ENCODE measurements around the gene ATP6V0E2.

DNA sequence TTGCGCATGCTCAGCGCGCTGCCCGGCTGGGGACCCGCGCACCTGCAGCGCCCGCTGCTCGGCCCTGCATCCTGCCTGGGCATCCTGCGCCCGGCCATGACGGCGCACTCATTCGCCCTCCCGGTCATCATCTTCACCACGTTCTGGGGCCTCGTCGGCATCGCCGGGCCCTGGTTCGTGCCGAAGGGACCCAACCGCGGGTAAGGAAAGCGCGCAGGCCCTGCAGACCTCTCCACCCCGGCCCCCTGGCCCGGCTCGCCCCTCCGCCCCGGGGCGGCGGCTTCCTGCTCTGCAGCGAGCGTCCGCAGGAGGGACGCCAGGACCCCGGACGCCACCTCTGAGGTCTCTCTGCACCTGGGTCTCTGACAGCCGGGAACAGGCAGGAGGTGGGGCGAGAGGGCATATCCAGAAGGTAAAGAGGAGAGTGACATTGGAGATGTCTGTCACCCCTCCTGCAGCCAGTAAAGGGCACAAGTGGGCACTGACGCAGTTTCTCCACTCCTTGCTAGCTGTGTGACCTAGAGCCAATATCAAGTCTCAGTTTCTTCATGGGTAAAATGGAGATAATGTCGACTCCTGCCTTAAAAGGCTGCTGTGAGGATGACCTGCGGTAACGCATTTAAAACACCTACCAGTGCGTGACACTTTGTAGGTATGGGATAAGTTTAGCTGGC is 338 bp downstream of the ATP6V0E2 start:
- TF ChIP-seq, protein P1, sequence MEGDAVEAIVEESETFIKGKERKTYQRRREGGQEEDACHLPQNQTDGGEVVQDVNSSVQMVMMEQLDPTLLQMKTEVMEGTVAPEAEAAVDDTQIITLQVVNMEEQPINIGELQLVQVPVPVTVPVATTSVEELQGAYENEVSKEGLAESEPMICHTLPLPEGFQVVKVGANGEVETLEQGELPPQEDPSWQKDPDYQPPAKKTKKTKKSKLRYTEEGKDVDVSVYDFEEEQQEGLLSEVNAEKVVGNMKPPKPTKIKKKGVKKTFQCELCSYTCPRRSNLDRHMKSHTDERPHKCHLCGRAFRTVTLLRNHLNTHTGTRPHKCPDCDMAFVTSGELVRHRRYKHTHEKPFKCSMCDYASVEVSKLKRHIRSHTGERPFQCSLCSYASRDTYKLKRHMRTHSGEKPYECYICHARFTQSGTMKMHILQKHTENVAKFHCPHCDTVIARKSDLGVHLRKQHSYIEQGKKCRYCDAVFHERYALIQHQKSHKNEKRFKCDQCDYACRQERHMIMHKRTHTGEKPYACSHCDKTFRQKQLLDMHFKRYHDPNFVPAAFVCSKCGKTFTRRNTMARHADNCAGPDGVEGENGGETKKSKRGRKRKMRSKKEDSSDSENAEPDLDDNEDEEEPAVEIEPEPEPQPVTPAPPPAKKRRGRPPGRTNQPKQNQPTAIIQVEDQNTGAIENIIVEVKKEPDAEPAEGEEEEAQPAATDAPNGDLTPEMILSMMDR (IDR thresholded peaks at IDR 0.05 in 8 of 11, conservative IDR thresholded peaks at IDR 0.05 in 3 of 11), result peak in 1 of 11 experiments; percentile 6
- peak in 1 of 3 donors; percentile 1 for TF ChIP-seq POLR2A (IDR thresholded peaks at IDR 0.05)
